ENCODE measurements around the gene STAT5A.
A peak's percentile ranks its signal among the peaks of the same experiment; 100 is the strongest.

STAT5A gene

DNA sequence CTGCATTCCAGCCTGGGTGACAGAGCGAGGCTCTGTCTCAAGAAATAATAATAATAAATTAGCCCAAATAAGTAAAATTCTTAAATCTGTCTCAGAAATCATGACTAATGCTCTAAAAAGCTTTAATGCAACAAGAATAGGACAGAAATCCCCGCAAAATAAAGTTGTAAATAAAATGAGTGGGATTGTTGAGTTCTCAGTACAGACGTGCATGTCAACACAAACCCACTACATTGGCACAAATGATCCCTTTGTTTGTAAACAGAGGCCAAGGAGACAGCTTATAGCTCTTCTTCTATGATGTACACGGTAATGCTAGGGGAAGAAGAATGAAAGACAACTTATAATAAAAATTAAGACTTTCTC lies 18.1 kb upstream of the STAT5A start:
- no peak for DNase-seq

- no peak for DNase-seq
Measured at GRCh38 chr17:42270596-42270995, 17.7 kb upstream of the STAT5A start.

DNA sequence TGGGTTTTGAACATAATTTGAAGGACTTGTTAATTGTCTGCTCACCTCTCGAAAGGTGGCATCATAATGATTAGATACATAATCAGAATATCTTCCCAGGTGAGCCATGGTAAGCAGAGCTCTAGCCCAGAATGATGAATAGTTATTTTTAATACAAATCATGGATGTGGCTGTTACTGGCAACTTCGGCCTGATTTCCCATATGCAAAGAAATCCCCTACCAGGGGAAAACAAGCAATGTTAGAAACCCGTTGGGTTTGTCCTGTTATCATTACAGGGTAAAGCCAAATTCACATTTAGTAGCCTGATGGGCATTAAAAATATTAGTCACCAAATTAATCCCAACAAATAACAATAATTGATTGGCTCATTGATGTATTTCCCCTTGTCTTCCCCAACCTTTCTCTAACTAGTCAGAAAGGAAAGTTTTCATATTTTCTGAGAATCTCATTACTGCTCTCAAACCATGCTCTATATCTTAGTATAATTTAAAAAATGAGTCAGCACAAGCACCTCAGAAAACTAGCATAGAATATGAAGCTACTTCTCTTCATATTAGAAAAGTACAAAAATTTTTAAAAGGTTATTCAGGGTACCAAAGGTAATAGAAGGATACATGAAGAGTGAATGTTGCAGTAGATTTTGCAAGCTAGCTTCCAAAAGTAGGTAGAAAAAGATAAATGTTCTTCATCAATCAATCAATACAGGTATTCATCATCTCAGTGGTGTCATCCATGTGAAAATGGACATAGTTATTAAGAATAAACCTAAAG lies 17.1 kb upstream of the STAT5A start:
- no peak for DNase-seq

DNA sequence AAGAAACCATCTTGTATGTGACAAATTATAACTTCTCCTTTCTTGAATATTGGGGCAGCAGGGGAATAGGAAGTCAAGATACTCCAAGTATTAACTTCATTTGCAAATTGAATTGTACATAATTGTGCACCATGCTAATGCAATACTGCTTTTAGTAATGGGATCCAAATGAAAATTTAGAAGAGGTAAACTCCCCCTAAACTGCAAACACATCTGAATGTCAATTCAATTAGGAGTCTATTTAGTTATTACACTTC lies 16.6 kb upstream of the STAT5A start:
- no peak for DNase-seq

- DNase-seq, result no peak
Measured at GRCh38 chr17:42272162-42272907, 16.0 kb upstream of the STAT5A start.

DNA sequence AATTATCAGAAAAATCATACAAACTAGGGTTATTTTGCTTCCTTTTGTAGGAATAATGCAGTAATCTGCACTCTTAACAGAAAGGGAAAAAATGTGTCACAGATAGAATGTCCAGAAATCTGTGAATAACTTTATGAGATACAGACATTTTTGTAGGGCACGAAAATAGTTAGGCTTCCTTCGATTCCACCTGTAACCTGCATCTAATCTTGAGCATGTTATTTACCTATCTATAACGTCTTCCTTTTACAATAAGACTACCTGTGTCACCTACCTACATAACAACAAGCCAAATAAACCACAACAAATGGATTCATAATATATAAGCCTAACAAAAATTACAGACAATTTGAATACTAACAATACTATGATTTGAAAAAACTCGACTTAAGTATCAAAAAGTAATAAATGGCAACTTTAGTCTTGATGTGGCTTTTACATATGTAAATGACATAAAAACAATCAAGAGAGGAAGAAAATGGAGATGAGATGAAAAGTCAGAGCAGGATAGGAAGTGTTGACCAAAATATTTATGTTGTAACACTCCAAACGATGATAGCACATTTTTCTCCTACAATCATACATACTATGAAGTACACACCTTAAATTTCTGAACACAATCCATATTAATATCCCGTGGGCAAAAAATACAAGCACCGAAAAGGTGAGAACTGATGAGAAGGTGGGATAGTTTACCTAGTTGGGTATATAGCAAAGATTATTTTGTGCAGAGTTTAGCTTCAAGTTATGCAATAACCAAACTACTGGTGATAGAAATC lies 14.6 kb upstream of the STAT5A start:
- no peak for DNase-seq

- DNase-seq, result no peak
Measured at GRCh38 chr17:42274253-42274542, 14.1 kb upstream of the STAT5A start.

DNA sequence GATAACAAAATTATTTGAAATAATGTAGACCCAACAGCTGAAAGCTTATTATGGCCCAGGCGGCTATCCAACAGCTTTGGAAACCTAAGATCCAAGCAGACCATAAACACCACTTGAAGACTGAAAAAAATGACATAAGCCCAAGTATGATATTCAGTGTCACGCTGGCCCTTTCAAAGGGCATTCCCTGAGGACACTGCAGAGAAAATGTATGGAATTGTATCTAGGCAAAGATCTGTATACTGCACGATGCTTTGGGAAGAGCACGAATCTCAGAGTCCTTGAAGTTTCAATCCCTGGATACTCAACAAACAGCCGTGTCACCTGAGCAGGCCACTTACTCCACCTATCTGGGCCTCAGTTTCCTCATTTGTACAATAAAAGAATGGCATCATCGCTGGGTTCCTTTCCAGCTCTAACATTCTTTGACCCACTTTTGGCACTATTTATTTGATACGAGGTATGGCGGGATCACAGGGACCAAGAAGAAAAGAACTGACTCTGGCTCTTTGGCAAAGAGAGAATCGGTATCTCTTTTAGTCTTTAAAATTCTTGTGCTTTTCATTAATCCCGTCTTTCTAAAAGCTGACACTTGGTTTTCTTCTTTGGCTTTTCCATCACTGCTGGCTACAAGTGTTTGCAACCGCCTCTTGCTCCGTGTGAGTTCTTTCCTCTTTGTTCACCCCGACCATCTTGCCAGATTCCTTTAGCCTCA lies 13.3 kb upstream of the STAT5A start:
- no peak for DNase-seq

GRCh38 chr17:42275527-42276358 lies 12.6 kb upstream of the STAT5A start:
- no peak for DNase-seq

DNA sequence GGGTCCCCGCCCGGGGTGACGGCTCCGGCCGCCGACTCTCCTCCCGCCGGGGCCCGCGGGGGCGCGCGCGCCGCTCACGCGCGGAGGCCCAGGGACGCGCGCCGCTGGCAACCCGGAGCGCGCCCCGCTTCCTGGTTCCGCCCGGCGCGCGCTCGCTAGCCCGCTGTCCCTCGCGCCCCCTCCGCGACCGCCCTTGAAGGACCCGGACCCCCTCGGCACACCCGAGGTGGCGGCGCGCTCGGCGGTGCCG lies 12.0 kb upstream of the STAT5A start, which contains the start of gene STAT5B:
STAT5B (minus strand) TSS at position 33 of the 250 bp plus-strand sequence. CDS start 44,264 bp downstream, outside the sequence.
- DNase-seq, result peak; percentile 62

DNA sequence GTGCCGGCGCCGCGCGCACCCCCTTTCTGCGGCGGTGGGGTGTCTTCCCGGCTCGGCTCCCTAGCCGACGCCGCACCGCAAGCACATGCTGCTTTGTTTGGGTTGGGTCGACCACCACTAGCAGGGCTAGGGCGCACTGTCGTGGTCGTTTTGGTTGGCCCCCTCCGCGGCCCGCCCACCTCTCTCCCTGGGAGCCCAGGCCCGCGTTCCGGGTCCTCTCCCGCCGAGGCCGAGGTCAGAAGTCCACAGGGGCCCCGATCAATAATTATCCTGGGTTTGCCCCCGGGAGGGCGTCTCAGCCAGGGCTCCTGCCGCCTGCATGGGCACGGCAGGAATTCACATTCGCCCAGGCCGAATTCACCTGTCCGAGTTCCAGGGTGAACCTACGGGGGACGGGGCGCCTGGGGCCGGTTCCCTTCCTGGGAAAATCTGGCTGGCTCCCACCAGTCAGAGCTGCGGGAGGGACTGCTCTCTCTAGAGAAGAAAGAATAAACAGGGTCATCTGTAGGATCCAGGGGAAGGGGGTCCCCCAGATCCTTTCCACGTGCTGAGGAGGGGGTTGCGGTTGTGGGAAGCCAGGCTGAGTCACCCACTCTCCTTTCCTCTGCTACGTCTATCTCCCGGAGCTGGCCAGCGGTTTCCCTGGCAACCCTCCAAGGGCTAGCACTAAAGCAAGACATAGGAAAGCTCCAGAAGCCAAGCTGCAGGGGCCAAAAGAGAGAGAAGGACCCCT lies 11.5 kb upstream of the STAT5A start:
- no peak for DNase-seq

GRCh38 chr17:42277342-42277712 lies 11.0 kb upstream of the STAT5A start:
- DNase-seq, result no peak

GRCh38 chr17:42279776-42280630 lies 8.3 kb upstream of the STAT5A start:
- no peak for DNase-seq

- DNase-seq, result peak; percentile 71
Measured at GRCh38 chr17:42281571-42282096, 6.7 kb upstream of the STAT5A start.

GRCh38 chr17:42282478-42283080 lies 5.7 kb upstream of the STAT5A start:
- no peak for DNase-seq

DNA sequence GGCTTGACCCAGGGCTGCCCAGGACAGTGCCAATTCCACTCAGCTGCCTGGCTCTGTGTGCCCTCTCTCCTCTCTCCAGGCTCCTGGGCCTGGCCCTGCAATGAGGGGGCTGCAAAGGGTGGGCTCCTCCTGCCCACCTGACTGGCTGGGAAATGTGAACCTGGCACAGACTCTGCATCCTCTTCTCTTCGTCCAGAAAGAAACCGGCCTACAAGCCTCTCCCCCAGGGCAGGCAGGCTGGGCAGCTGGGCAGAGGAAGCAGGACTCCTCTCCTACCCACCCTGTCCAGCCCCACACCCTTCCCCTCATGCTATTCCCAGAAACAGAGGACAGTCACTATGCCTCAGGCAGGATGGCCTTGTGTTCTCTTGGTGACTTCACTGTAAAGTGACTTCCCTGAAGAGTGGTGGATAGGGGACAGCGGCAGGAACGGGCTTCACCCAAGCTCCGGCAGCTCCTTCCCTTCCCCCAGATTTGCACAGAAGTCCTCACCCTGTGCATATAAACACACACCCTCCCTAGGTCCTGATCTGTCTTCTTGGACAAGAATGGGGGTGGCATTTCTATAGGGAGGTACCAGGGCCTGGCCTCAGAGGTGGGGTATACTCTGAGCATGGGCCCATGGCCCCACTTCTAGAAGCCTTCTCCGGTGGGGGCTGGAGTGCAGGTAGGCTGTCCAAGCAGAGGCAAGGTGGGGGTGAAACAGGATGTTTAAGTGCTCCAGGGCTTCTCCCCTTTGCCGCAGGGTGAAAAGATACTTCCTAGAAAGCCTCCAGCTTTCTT lies 4.9 kb upstream of the STAT5A start:
- DNase-seq, result no peak

GRCh38 chr17:42284024-42284369 lies 4.3 kb upstream of the STAT5A start:
- no peak for DNase-seq

DNA sequence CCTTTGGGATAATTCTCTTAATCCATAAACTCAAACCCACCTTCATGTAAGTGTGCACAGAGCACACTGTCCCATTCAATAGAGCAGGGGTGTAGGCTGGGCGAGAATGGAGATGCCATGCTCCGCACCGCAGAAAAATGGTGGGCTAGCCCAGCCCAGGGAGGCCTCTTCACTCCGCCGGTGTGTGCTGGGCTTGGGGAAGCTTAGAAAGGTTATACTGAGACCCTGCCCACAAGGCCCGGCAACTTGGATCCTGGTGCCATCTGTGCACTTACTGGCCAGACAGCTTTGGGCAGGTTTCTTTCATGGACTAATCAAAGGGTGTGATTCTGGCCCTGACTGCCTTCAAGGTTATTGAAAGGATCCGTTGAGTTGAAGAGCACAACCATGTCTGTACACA lies 3.7 kb upstream of the STAT5A start:
- no peak for DNase-seq

- no peak for DNase-seq
Measured at GRCh38 chr17:42285346-42286050, 2.8 kb upstream of the STAT5A start.

All from NCI-H1436 (cell line).